OCI-LY7 (cell line): ENCODE measurements around the gene HMCES. TPM values are rescaled to one million over a fixed set of nuclear protein-coding genes. Genes with fewer than 3 reads are reported as not detected.

Experiments
- BruUV-seq: library from RNA; stranded (reverse); fragments of 400-500 nt; replicated peaks from 2 replicates; lab custom pipeline; 2021; lab: Mats Ljungman, UMichigan
- CTCF ChIA-PET: fragments of 300-600 bp; sonication (Branson Sonifier 250); formaldehyde crosslinking; loops from one replicate; lab custom pipeline; 2022; ENCODE audit warnings: antibody characterized with exemption; ENCODE audit not compliant: unreplicated experiment; lab: Charles Lee
- POLR2A ChIA-PET: fragments of 300-600 bp; sonication (Branson Sonifier 250); formaldehyde crosslinking; loops from one replicate; lab custom pipeline; 2022; ENCODE audit warnings: antibody characterized with exemption; lab: Charles Lee
- DNase-seq: peaks from one replicate; pipeline ENCODE4 v3.0.0-alpha.2; 2015; ENCODE audit warnings: low spot score
- H2AFZ ChIP-seq: fragments of 200-600 bp; sonication (generic), shearing (Covaris generic); 2 replicates; pipeline ENCODE4 v1.6.1; 2014; ENCODE audit warnings: mild to moderate bottlenecking, antibody characterized with exemption, low read length, moderate library complexity
- H3K27ac ChIP-seq: fragments of 200-600 bp; sonication (generic); 2 replicates; pipeline ENCODE4 v1.5.1; 2014; ENCODE audit warnings: mixed run types, low read depth, mild to moderate bottlenecking, moderate library complexity, low read length, inconsistent platforms; ENCODE audit not compliant: poor library complexity, severe bottlenecking
- H3K36me3 ChIP-seq: fragments of 200-600 bp; sonication (generic); 2 replicates; pipeline ENCODE4 v1.6.1; 2014; ENCODE audit warnings: mild to moderate bottlenecking, antibody characterized with exemption, low read length, moderate library complexity, mixed read lengths; ENCODE audit not compliant: insufficient read depth
- H3K4me1 ChIP-seq: fragments of 200-600 bp; sonication (generic); 2 replicates; pipeline ENCODE4 v1.5.1; 2014; ENCODE audit warnings: mild to moderate bottlenecking, low read length; ENCODE audit not compliant: insufficient read depth, poor library complexity, severe bottlenecking
- H3K4me2 ChIP-seq: fragments of 200-600 bp; sonication (generic); 2 replicates; pipeline ENCODE4 v1.6.1; 2014; ENCODE audit warnings: mild to moderate bottlenecking, low read length
- H3K4me3 ChIP-seq: fragments of 200-600 bp; sonication (generic); 2 replicates; pipeline ENCODE4 v1.5.1; 2014; ENCODE audit warnings: mild to moderate bottlenecking, low read depth, low read length; ENCODE audit not compliant: poor library complexity, severe bottlenecking
- H3K79me2 ChIP-seq: fragments of 200-600 bp; sonication (generic); 2 replicates; pipeline ENCODE4 v1.6.1; 2016; ENCODE audit warnings: low read depth, mild to moderate bottlenecking, low read length, moderate library complexity, mixed read lengths; ENCODE audit not compliant: insufficient read depth
- H3K9me2 ChIP-seq: fragments of 200-600 bp; sonication (generic); 2 replicates; pipeline ENCODE4 v1.6.1; 2016; ENCODE audit warnings: mild to moderate bottlenecking, low read length, mixed read lengths; ENCODE audit not compliant: insufficient read depth
- H3K9me3 ChIP-seq: fragments of 200-600 bp; sonication (generic); 2 replicates; pipeline ENCODE4 v1.6.1; 2014; ENCODE audit warnings: mild to moderate bottlenecking, mixed run types, low read length, mixed read lengths
- H4K20me1 ChIP-seq: fragments of 200-600 bp; sonication (generic); 2 replicates; pipeline ENCODE4 v1.6.1; 2014; ENCODE audit warnings: mild to moderate bottlenecking, antibody characterized with exemption, low read length, moderate library complexity, mixed read lengths; ENCODE audit not compliant: insufficient read depth
- CTCF ChIP-seq: fragments of 200-600 bp; sonication (generic); conservative IDR thresholded peaks from 2 replicates; pipeline ENCODE4 v1.5.1; 2014; ENCODE audit warnings: mild to moderate bottlenecking, antibody characterized with exemption, low read length, moderate library complexity, mixed read lengths
- EZH2phosphoT487 ChIP-seq: fragments of 200-600 bp; sonication (generic); IDR thresholded peaks from 2 replicates; pipeline ENCODE4 v1.6.1; 2018; ENCODE audit warnings: low read depth, borderline replicate concordance, mild to moderate bottlenecking, mixed run types, antibody characterized with exemption, low read length, moderate library complexity, mixed read lengths
- intact Hi-C: fragments of 100-400 bp; cut with micrococcal nuclease; formaldehyde crosslinking; loops from one replicate; pipeline ENCODE4 v1.10.0; 2022; ENCODE audit not compliant: unreplicated experiment
- total RNA-seq, 2 experiments: library from RNA; depleted of rRNA in 1 of 2; stranded (reverse); fragments of >200 nt in 1 of 2; shearing (Covaris generic) in 1 of 2; gene quantifications; 2 replicates each; pipeline ENCODE4 v1.2.3, GENCODE V29; 2014 to 2022

The HMCES gene
- total RNA-seq, 2 experiments from 2014 or later: 90.6 to 287 TPM

- Histone ChIP-seq H3K79me2 (no peaks in the 10 kb centered on the region), H3K27ac (no peak overlapping the region), H3K4me3 (no peak overlapping the region), H3K9me3 (no peaks in the 10 kb centered on the region), H3K36me3 (no peaks in the 10 kb centered on the region), H4K20me1 (no peaks in the 10 kb centered on the region), H3K4me2 (no peak overlapping the region), H3K9me2 (no peaks in the 10 kb centered on the region), H3K4me1 (peaks cover 16% of the 10 kb centered on the region), H2AFZ (no peak overlapping the region)
- no peak for DNase-seq
- ChIA-PET CTCF (interaction anchor here (0.7 kb wide), 1 partner anchor 8 kb away, joined by 3 read pairs; no protein-coding TSS in a partner anchor), POLR2A (interaction anchor here (0.6 kb wide), 1 partner anchor 129 kb away, joined by 6 read pairs; no protein-coding TSS in a partner anchor)
- TF ChIP-seq CTCF (no peak), EZH2phosphoT487 (no peak)
- no TSS peak for BruUV-seq
- intact Hi-C loops: loop anchor here (5.0 kb wide), 1 partner anchor 274 kb away; no protein-coding TSS in a partner anchor
Observed at GRCh38 chr3:129326595-129326994, 47.9 kb downstream of the HMCES start.

- Histone ChIP-seq H3K4me1 (peaks cover 16% of the 10 kb centered on the region), H3K79me2 (no peaks in the 10 kb centered on the region), H3K36me3 (no peaks in the 10 kb centered on the region), H4K20me1 (no peaks in the 10 kb centered on the region), H3K4me3 (no peak overlapping the region), H3K27ac (no peak overlapping the region), H2AFZ (no peak overlapping the region), H3K4me2 (no peak overlapping the region), H3K9me3 (no peaks in the 10 kb centered on the region), H3K9me2 (no peaks in the 10 kb centered on the region)
- no TSS peak for BruUV-seq
- TF ChIP-seq CTCF (no peak), EZH2phosphoT487 (no peak)
- ChIA-PET POLR2A (interaction anchor here (0.6 kb wide), 3 partner anchors 70 to 218 kb away, joined by 4 to 8 read pairs (median 6); no protein-coding TSS in a partner anchor), CTCF (no interaction called here)
- DNase-seq: no peak
- intact Hi-C loops: loop anchor here (5.0 kb wide), 1 partner anchor 275 kb away; no protein-coding TSS in a partner anchor
Observed at GRCh38 chr3:129327510-129327909, 48.8 kb downstream of the HMCES start.

DNA sequence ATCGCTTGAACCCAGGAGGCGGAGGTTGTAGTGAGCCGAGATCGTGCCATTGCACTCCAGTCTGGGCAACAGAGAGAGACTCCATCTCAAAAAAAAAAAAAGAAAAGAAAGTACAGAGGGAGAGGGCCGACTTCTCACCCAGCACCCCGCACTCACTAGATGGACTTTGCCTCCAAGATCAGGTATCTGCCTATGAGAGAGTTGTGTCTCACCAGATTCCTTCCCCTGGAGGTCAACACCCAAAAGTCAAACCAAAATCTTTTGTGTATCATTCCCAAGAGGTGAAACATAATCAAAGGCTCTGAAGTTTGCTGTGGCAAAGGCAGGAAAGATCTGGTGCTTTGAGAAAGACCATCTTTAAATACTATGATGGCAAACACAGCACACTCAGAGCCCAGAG, 51.2 kb downstream of the HMCES start:
- Histone ChIP-seq H4K20me1 (no peaks in the 10 kb centered on the region), H3K27ac (no peak overlapping the region), H3K4me3 (no peak overlapping the region), H3K36me3 (no peaks in the 10 kb centered on the region), H3K9me3 (no peaks in the 10 kb centered on the region), H3K4me1 (peaks cover 10% of the 10 kb centered on the region), H2AFZ (no peak overlapping the region), H3K9me2 (no peaks in the 10 kb centered on the region), H3K79me2 (no peaks in the 10 kb centered on the region), H3K4me2 (no peak overlapping the region)
- no TSS peak for BruUV-seq
- POLR2A ChIA-PET: interaction anchor here (0.6 to 0.7 kb wide), 2 partner anchors 160 to 260 kb away, joined by 3 read pairs; no protein-coding TSS in a partner anchor
- CTCF ChIA-PET: no interaction called here
- no peak for DNase-seq
- intact Hi-C loops: loop anchor here (5.0 kb wide), 1 partner anchor 278 kb away; no protein-coding TSS in a partner anchor
- TF ChIP-seq EZH2phosphoT487 (no peak), CTCF (no peak)
